SK-N-MC (cell line): ENCODE results near the gene AQP2.

ENCODE experiments used
- DNase-seq: peaks from one replicate; pipeline ENCODE4 v3.0.0-alpha.2; 2011; ENCODE audit warnings: low read depth, low spot score
- H3K27ac ChIP-seq: fragments of 200-600 bp; sonication (generic); 2 replicates; pipeline ENCODE4 v1.5.1; 2016; ENCODE audit warnings: mixed run types
- H3K36me3 ChIP-seq: fragments of 200-600 bp; sonication (generic); 2 replicates; pipeline ENCODE4 v1.6.1; 2017; ENCODE audit warnings: antibody characterized with exemption, low read length, mixed read lengths; ENCODE audit not compliant: insufficient read depth
- H3K4me3 ChIP-seq: fragments of 200-600 bp; sonication (generic); 2 replicates; pipeline ENCODE4 v1.5.1; 2016
- H3K9ac ChIP-seq: fragments of 200-600 bp; sonication (generic); 2 replicates; pipeline ENCODE4 v1.8.0; 2017; ENCODE audit warnings: mixed run types, mixed read lengths; ENCODE audit not compliant: insufficient read length
- H3K9me3 ChIP-seq: fragments of 200-600 bp; sonication (generic); 2 replicates; pipeline ENCODE4 v1.6.1; 2017; ENCODE audit warnings: low read depth, mild to moderate bottlenecking, antibody characterized with exemption, low read length, moderate library complexity, mixed read lengths
- EZH2 ChIP-seq: fragments of 200-600 bp; sonication (generic); IDR thresholded peaks from one replicate; pipeline ENCODE4 v1.6.1; 2017; ENCODE audit warnings: antibody characterized with exemption
- FOXP2 ChIP-seq: optimal IDR thresholded peaks from 2 replicates; pipeline ENCODE3; 2011; ENCODE audit warnings: mild to moderate bottlenecking, moderate library complexity; ENCODE audit not compliant: insufficient read depth; ENCODE audit errors: extremely low read length, control extremely low read depth
- POLR2AphosphoS5 ChIP-seq: IDR thresholded peaks from 2 replicates; pipeline ENCODE4 v1.6.1; 2012; ENCODE audit warnings: mild to moderate bottlenecking, low read depth, low read length, borderline replicate concordance

AQP2 gene

DNA sequence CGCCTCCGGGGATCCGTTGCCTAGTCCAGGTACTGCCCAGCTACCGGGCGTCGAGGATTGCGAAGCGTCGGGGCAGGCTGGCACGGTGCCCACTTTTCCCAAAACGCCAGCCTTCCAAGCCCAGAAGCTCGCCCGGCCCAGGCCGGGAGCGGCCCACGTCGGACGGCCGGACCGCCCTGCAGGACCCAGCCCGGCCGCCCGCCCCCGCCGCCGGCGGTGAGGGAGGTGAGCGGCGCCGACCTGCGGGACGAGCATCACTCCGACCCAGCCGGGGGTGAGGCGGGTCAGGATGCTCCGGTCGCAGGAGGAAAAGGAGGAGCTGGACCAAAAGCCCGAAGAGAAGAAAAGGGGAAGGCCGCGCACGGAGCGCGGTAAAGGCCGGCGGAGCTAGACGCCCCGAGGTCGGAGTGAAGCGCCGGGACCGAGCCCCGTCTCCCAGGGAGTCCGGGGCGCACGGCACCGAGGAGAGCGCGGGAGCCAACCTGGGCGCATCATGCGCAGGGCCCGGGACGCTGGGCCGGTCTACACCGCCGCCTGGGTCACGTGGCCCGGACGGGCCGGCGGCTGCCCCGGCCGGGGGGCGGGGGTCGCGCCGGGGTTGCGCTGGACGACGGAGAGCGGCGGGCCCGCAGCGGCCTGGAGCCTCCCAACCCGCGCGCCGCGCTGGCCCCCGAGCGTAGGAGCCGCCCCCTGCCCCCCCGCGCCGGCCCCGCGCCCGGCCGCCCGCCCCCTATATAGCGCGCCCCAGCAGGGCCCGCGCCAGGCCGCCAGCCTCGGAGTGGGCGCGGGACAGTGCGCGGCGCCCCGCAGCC lies 10.8 kb downstream of the AQP2 start, which contains the start of gene AQP5:
TSS of gene AQP5 (plus strand) at position 762 of the 812 bp plus-strand sequence. CDS start 146 bp downstream, outside the sequence.
- H3K27ac ChIP-seq = no peak within 1 kb of the TSS
- no peak within 1 kb of the TSS for H3K9ac ChIP-seq
- no peak within 1 kb of the TSS for H3K4me3 ChIP-seq
- TF ChIP-seq EZH2 (peak; percentile 97), POLR2AphosphoS5 (no peak)
- no peaks in the 10 kb centered on the region for H3K36me3 ChIP-seq
- H3K9me3 ChIP-seq = no peaks in the 10 kb centered on the region
- DNase-seq = no peak

DNA sequence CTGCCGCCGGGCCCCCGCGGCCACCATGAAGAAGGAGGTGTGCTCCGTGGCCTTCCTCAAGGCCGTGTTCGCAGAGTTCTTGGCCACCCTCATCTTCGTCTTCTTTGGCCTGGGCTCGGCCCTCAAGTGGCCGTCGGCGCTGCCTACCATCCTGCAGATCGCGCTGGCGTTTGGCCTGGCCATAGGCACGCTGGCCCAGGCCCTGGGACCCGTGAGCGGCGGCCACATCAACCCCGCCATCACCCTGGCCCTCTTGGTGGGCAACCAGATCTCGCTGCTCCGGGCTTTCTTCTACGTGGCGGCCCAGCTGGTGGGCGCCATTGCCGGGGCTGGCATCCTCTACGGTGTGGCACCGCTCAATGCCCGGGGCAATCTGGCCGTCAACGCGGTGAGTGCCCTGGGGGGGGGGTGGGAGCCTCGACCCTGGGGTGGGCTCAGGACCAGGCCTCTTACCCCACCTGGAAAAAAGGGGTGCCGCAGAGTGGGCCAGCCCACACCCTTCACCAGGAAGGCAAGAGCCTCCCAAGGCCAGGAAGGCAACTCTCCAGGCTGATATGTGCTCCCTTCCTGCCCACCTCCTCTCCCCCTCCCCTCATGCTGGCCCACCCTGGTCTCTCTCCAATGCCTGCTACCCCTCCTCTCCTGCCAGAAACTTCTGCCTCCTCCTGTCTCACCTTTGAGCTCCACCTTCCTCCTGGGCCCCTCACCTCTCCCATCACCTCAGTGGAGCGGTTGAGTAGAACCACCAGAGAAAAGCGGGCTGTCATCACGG lies 11.6 kb downstream of the AQP2 start:
- Histone ChIP-seq H3K4me3 (no peak overlapping the region), H3K9me3 (no peaks in the 10 kb centered on the region), H3K9ac (no peak overlapping the region), H3K36me3 (no peaks in the 10 kb centered on the region), H3K27ac (no peak overlapping the region)
- TF ChIP-seq FOXP2 (no peak), POLR2AphosphoS5 (no peak), EZH2 (no peak)
- no peak for DNase-seq

- H3K27ac ChIP-seq = no peak overlapping the region
- H3K36me3 ChIP-seq = no peaks in the 10 kb centered on the region
- no peak overlapping the region for H3K4me3 ChIP-seq
- H3K9me3 ChIP-seq = no peaks in the 10 kb centered on the region
- no peak for DNase-seq
- TF ChIP-seq POLR2AphosphoS5 (no peak), EZH2 (no peak), FOXP2 (no peak)
- H3K9ac ChIP-seq = no peak overlapping the region
These were observed 12.6 kb downstream of the AQP2 start for GRCh38 chr12:49962861-49963765.

- DNase-seq = no peak
- Histone ChIP-seq H3K4me3 (no peak overlapping the region), H3K9me3 (no peaks in the 10 kb centered on the region), H3K27ac (no peak overlapping the region), H3K9ac (no peak overlapping the region), H3K36me3 (no peaks in the 10 kb centered on the region)
- TF ChIP-seq POLR2AphosphoS5 (no peak), FOXP2 (no peak), EZH2 (no peak)
These were observed 13.7 kb downstream of the AQP2 start for GRCh38 chr12:49963976-49964815.

GRCh38 chr12:49964849-49965624 lies 14.5 kb downstream of the AQP2 start:
- TF ChIP-seq EZH2 (no peak), FOXP2 (no peak), POLR2AphosphoS5 (no peak)
- H3K9me3 ChIP-seq = no peaks in the 10 kb centered on the region
- DNase-seq = no peak
- H3K36me3 ChIP-seq = no peaks in the 10 kb centered on the region
- no peak overlapping the region for H3K4me3 ChIP-seq
- H3K27ac ChIP-seq = no peak overlapping the region
- H3K9ac ChIP-seq = no peak overlapping the region

DNA sequence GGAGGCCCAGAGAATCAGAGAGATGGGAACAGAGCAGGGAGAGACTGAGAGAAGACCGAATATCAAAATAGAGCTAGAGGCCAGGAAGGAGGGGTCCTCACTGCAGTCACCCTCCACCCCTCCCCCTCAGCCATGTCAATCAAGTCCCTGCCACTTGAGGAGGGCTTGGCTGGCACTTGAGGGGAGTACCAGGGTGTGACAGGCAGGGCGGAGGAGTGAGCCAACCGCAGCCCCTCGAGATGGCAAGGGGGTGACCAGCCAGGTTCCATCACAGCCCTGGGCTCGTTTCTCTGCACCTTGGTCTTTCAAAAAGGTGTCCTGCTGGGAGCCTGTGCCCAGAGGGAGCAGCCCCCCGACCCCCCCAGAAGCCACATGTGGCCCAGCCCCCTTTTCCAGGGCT lies 15.3 kb downstream of the AQP2 start:
- Histone ChIP-seq H3K9me3 (no peaks in the 10 kb centered on the region), H3K27ac (no peak overlapping the region), H3K4me3 (no peak overlapping the region), H3K36me3 (no peaks in the 10 kb centered on the region), H3K9ac (no peak overlapping the region)
- TF ChIP-seq FOXP2 = no peak
- TF ChIP-seq EZH2 = no peak
- TF ChIP-seq POLR2AphosphoS5 = no peak
- DNase-seq = no peak

DNA sequence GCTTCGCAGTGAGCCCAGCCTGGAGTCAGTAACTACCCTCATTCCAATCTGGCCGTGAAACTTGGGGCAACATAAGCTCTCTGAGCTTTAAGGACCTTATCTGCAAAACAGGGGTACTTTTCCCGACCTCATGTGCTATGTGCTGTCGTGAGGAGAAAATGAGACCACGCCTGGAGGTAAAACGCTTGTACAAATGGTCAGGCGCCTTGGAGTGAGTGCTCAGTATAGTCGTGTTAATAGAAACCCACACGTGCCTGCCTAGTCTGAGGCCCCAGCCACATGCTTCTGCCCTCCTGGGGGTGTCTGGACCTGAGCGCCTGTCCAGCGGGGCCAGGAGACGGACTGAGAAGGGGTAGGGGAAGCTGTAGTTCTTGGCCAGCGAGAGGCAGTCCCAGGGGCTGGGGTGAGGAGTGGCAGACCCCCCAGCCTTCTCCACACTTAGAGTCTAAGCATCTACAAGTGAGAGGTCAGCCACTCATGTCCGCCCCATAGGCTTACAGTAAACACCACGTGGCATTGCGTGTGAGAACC lies 16.0 kb downstream of the AQP2 start:
- DNase-seq = no peak
- Histone ChIP-seq H3K27ac (no peak overlapping the region), H3K4me3 (no peak overlapping the region), H3K9ac (no peak overlapping the region), H3K9me3 (no peaks in the 10 kb centered on the region), H3K36me3 (no peaks in the 10 kb centered on the region)
- TF ChIP-seq EZH2 (no peak), FOXP2 (no peak), POLR2AphosphoS5 (no peak)
